GM18502 (cell line): Measurements from ENCODE around the gene SLC48A1.

ENCODE experiments used
- ATAC-seq: cut with Tn5 transposase; IDR thresholded peaks from one replicate; pipeline ENCODE4 v1.9.1; 2021; ENCODE audit warnings: mild to moderate bottlenecking; ENCODE audit not compliant: unreplicated experiment, poor library complexity

Gene SLC48A1

DNA sequence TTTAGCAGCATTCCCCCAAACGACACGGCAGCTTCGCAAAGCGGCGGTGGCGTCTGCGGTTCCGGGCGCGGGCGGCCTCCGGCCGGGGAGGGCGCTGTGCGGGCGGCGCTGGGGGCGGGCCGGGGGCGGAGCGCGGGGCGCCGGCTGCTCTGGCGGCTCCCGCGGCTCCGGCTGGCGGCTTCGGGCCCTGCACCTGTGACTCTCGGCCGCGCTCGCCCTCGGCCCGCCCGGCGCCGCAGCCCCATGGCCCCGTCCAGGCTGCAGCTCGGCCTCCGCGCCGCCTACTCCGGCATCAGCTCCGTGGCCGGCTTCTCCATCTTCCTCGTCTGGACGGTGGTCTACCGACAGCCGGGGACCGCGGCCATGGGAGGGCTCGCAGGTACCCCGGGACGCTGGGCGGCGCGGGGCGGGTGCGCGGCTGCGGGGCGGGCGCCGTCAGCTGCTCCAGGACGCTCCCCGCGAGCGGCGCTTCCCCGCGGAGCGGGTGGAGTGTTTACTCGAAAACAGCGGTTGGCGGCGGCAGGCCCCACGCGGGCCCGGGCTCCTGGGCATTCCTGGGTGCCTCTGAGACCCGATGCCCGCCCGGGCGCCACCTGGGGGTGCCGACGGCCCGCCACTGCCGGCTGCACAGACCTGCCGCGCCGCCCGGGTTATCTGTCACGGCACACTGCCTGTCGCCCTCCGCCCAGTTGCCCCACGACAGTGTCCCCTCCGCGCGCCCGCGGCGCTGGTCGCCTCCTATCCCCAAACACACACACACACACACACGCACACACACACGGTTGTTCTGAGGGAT is at the start of gene SLC48A1:
TSS of gene SLC48A1 (plus strand) at position 177 of the 796 bp plus-strand sequence. CDS start at position 244, 67 bp downstream.
- ATAC-seq, result peak; percentile 76

DNA sequence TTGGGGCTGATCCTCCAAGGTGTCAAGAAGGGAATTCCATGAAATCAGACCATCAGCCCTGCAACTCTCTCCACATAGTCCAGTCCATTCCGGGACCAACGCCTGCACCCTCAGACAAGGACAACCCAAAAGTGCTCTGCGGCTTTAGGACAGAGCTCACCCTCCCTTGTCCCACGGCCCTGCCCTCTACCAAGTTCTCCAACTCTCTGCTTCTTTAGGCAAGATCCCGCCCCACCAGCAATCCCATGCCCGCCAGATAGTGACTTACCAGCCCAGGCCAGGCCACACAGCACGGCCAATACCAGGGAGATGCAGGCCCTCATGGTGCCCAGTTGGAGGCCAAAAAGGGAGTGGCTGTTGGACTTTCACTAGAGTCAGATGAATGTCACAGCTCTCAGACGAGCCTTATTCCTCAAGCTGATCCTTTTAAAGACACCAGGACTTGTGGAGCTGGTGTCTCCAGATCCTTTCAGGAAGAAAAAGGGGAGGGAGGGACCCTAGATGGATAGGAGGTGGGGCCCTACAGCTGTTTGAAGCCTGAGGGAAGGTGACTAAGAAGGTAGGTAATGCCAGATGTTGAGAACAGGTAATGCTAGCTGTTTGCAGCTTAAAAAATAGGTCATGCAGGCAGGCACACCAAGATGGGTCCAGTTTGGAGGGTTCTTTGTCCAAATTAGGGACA is 47.8 kb upstream of the SLC48A1 start, which contains the start of gene ENDOU:
TSS of gene ENDOU (minus strand) at position 400 of the 682 bp plus-strand sequence. CDS start at position 323, 77 bp downstream.
- ATAC-seq, result no peak

DNA sequence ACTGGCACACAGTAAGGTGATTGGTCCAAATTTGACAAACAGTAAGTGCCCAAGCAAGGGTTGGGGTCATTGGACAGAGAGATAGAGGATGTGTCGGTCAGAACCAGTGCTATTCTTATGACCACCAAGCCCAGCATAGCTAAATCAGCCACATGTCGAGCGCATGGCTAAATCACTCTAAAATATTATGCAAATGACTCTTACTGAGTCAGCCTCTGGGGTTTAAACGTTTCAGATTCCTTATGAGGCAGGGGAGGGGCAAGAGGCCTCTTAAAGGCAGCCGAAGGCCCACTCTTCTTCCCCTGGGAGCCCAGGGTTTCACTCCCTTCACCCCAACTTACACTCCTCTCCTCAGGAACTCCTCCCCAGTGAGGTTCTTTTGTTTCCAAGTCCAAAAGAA is 47.1 kb upstream of the SLC48A1 start:
- peak; percentile 86 for ATAC-seq

DNA sequence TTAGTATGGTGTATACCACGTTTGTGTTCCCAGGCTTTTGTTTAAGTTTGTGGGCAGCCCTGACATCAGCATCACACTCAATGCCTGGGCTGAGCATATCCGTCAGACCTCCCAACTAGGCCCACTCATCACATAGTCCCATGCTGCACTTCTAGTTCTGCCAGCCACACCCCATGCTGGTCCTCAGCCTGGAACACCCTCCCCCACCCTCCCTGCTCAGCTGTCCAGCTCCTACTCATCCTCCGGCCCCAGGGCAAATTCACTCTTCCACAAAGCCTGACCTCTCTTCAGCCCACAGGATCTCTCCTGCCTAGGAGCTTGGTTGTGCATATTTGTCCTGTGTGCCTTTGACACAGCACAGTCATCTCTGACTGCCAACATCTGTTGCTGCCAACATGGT is 43.8 kb upstream of the SLC48A1 start:
- ATAC-seq, result no peak

DNA sequence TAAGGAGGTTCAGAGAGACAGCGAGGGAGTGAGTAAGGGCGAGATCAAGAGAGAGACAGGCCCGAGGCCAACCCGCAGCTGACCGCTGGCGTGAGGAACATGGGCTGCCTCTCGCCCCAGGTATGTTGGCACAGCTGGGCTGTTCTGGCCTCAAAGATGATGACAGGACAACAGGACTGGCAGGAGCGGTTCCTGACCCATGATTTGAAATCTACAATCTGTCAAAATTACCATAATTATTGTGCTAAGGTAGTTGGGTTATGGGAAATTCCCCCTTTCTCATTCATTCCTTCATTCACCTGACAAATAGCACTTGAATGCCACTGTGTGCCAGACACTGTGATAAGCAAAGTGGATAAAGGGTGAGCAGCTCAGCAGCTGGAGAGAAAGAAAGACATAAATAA is 42.7 kb upstream of the SLC48A1 start:
- no peak for ATAC-seq

DNA sequence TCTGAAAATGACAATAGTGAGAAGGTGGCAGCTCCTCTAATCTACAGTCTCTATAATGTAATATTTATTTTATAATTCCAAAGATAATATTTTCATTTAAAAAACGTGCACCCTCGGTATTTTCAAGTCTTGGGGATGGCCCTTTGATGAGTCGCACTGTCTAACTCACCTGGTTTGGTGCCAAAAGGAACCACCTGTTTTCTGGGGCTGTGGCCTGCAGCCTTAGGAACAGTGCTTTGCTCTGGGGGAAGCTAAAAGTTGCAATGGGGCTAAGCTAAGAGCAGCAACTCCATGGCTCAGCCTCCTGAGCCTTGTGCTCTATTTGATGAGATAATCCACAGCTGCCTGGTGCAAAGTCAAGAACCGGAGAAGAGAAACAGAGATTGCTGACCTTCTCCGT is 41.3 kb upstream of the SLC48A1 start:
- no peak for ATAC-seq

DNA sequence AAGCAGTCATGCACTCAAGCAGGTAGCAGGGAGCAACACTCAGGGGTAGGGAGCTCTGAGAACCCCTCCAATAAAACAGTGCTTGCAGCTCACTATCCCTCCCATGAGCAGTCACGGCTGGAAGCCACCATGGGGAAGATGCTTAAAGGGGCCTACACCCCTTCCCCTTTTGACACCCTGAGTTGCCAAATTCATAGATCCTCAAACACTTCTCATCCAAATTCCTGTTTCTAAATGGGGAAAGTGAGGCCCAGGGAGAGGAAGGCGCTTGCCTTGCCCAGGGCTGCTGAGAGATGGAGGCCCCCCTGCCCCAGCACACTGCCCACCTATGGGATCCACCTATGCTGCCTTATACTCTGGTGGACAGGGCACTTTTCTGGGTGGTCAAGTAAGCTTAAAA is 40.5 kb upstream of the SLC48A1 start:
- ATAC-seq, result no peak

DNA sequence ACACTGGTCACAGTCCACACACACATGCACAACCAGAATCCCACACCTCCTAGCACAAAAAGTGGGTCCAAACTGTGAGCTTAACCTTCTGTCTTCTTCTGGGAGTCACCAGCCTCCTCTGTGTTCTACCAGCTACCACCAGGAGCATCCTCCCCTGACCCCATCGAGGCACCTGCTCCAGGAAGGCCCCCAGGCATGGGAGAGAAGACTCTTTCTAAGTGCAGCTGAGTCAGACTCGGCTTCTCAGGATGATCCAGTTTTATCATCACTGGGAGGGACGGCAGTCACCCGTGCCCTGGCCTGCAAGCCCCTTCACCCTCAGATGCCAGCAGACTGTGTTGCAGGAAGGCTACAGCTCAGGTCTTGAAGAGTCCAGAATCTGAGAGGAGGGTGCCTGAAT is 39.9 kb upstream of the SLC48A1 start:
- no peak for ATAC-seq

DNA sequence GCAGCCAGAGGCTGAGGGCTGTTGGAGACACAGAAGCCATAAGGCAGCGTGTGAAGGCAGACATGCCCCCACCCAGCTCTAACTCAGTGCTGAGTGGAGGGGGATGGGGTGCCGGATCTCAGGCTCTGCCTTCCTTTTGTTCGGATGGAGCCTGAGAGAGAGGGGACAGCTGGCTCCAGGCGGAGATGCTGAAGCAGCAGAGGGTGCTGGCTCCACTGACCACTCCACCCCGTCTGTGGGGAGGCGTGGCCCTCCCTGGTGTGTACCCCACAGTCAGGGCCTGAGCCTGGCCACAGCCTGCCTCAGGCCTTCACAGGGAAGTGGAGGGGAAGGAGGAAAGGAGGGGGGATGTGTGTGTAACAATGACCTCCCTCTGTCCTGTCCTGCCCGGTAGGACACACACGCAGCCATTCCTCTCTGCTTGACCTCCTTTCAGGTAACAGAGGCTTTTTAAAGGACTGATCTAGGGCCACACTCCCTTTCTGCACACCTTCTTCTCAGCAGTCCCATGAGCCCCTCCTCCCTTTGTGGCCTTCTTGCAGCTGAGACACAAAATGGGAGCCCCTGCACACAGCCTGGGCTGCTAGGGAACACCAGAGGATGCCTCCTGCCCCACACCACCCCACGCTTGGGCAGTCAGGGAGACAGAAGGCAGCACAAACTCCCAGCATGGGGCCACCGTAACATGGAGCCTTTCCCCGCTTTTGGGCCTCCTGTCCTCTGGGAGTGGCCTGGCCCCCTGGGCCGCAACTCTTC is 38.1 kb upstream of the SLC48A1 start:
- no peak for ATAC-seq

DNA sequence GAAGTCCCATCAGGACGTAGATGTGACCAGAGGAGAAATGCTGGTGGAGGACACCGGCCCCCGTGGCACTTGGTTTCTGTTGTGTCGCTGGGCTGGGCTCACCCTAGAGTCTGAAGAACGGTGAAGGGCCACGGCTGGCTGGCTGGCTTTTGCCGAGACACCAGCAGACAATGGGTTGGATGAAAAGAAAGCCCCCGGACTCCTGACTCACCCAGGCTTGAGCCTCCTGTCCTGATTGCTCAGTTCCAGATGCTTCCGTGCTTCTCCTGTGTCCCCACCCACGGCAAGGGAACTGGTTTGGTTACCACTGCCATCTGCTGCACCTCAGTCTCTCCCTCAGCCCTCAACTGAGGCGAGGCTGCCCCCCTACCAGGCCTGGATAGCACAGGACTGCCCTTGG is 37.4 kb upstream of the SLC48A1 start:
- no peak for ATAC-seq

DNA sequence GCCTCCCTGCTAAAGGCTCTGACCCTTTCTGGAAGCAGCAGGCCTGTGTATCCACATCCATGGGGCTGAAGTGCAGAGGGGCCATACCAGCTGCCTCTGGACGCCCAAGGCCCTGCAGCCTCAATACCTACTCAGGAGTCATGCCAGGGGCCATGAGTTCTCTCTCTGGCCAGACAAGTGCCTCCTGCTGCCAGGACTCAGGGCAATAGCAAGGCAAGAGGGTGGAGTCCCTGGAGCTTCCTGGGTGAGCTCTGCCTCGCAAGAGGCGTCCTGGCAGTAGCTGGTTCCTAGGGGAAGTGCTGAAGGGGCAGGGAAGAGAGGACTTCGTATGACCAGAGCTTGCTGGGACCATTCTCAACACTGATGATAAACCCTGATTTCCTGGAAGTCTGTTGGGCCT is 36.8 kb upstream of the SLC48A1 start:
- no peak for ATAC-seq

DNA sequence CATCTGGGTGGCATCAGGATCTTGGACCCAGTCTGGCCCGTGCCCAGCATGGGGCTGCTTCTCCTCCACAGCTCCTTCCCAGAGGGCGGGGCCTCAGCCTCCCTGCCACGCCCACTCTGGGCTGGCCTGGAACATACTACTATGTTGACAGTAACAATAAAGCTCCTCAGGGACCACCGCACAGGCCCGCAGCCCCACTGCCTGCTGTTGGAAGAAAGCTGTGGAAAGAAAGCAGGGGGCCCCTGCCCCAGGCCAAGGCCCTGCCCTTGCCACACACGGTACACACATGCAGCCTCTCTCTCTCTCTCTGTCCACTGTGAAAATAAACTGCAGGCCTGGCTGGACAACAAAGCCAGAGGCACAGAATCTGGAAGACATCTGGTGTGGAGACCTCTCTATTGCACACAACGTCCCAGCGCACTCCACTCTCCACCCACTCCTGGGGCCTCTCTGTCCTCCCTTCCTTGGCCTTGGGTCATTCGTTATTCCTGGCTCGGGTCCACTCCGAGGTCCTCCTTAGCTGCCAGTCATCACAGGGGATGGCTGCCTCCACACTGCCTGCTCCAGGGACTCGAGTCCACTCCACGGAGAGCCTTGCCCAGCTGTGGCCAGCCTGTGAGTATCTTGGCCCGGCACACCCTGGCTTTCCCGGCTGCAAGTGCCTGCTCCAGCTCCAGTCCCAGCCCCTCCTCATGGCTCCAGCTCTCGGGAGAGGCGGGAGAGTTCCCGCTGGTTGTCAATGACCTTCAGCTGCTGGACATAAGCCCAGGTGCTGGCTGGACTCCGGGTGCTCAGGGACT is 36.0 kb upstream of the SLC48A1 start:
- ATAC-seq, result no peak

DNA sequence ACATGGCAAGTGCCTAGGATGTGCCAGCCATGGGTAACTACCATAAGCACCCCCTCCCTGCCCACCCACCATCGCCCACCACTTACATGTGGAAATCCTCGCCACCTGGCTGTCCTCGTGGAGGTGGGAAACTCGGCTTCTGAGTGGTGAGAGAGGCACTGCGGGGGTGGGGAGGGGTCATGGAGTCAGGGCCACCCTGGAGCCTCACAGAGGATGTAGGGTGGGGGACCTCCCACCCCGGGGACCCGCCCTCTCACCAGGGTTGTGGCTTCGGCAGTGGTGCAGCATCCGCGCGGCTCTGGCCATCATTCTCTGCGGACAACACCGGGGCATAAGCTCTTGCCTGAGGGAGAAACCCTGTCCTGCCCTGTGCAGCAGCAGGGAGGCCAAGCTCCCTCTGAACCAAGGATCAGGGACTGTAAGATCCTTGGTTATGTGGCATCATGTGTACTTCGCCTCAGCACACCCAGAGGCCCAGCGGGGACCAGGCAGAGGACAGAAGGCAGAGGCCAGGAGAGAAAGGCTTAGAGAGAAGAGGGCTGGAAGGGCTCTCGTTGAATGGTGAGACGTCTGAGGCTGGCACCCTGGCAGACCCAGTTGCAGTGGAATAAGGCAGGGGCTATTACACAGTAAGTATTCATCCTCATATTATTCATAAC is 35.0 kb upstream of the SLC48A1 start:
- ATAC-seq, result no peak

DNA sequence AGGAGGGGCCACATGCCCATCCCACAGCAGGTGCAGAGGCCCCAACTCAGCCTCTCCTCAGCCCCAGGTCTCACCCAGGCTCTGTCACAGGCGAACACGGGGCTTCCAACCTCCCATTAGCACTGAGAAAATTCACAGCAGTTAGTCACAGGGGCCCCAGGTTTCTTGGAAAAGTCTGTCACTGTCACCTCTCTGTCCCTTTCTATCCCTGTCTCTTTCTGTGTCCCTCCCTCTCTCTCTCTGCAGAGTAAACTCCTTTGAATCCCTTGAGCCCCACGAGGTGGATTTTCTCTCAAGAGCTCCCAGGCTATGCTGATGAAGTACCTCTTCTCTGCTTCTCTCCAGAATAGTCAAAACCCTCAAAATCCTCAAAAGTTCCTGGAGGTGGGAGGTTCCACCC is 33.7 kb upstream of the SLC48A1 start:
- no peak for ATAC-seq

DNA sequence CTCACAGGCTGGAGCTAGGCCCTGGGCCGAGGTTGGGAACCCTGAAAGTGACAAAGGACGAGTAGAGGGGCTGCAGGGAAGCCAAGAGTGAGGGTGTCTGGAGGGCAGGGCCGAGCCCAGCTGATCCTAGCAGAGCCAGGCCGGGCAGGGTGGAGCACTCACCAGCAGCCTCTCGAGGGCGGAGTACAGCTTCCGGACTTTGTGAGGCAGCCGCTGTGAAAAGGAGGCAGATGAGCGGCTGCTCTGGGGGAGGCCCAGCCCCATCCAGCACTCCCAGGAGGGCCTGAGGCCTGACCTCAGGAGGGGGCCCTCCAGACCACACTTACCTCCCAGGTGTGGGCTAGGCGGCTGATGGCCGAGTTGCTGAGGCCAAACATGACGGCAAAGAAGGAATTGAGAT is 33.1 kb upstream of the SLC48A1 start:
- ATAC-seq, result peak; percentile 69

DNA sequence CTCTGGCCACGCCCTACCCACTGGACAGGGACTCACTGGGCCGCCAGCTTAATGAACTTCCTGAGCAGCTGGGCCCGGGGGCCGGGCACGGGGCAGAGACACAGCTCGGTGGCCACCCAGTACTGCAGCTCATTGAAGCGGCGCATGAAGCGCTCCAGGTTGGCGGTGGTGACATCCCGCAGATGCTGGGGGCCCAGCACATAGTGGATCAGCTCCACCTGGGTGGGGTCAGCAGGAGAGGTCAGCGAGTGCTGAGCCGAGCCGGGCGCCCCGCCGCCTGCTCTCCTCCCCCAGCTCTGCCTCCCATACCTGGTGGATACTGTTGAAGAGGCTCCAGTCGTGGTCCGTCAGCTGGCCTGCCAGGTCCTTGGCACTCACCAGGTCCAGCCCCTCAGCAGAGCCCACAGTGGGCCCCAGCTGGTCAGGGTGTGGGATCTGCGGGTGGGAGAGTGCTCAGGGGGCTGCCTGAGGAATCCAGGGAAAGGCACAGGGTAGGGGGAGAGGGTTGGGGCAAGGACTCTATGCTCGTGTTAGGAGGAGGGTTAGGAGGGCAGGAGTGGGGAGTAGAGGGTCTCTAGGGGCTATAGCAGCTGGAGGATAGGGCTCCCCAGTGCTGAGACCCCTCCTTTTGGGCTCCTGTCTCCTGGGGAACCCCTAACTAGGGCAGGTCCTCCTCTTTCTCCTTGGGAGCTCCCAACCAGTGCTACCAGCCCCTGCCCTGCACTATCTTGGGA is 32.3 kb upstream of the SLC48A1 start:
- ATAC-seq, result peak; percentile 45

DNA sequence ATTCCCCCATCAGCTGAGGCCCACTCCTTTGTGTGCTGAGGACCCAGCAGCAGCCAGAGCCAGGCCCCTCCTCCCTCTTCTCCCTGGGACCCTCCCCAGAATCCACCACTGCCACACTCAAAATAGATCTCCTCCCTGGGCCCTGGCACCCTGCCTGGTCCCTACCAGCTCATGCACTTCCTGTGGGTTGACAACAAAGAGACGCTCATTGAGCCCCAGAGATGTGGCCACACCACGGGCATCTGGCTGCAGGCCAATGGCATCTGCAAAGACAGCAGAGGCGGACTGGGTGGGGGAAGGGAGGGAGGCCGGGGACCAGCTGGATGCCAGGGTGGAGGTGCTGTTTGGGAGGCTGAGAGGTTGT is 31.7 kb upstream of the SLC48A1 start:
- peak; percentile 40 for ATAC-seq

DNA sequence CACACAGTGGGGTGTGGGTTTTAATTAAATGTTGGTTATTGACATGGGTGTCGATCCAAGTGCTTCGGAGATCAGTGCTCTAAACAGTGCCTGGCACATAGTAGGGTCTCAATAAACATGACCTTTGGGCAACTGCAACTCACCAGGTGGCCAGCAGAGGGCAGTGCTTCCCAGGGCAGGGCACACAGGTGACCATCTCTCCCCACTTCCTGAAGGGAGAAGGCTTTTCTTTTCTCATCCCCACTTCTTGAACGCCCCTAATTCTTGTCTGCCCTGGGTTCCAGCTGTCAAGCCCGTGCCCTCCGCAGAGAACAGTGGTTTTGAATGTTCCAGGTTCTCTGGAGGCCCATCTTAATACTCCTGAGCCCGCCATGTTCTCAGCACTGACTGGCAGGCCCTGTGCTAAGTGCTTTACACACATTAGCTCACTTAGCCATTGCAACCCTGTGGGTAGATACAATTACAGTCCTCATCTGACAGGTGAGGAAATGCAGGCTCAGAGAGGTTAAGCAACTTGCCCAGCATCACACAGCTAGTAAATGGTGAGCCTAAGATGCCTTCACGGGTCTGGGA is 30.7 kb upstream of the SLC48A1 start:
- ATAC-seq, result no peak
